Keratinocyte (primary cell): ENCODE results near the gene HLA-DQB1. TPM values are rescaled to one million over a fixed set of nuclear protein-coding genes. Genes with fewer than 3 reads are reported as not detected.
"Not testable (repeated sequence)": the region's sequence is repeated elsewhere in the genome, so short reads cannot be mapped to it uniquely, and the experiment has no call there.

Source experiments
- DNase-seq: peaks from one replicate; pipeline ENCODE4 v3.0.0-alpha.2; 2011; ENCODE audit warnings: low read depth, missing footprints, low spot score
- FAIRE-seq: peaks from 2 replicates; lab custom pipeline; 2011; peaks lifted over from hg19 to GRCh38; lab: Jason Lieb, UNC
- H2AFZ ChIP-seq: 2 replicates; pipeline ENCODE4 v1.6.0; 2012; ENCODE audit warnings: low read length, control low read depth, inconsistent platforms; ENCODE audit not compliant: control insufficient read depth
- H3K27ac ChIP-seq: 2 replicates; pipeline ENCODE4 v1.5.1; 2011; ENCODE audit warnings: low read length; ENCODE audit not compliant: control insufficient read depth, insufficient read depth
- H3K27me3 ChIP-seq: 3 replicates; pipeline ENCODE4 v1.6.0; 2011; ENCODE audit warnings: low read length; ENCODE audit not compliant: control insufficient read depth, insufficient read depth; ENCODE audit errors: extremely low read depth
- H3K36me3 ChIP-seq, 2 experiments: 2 replicates in 1 of 2; 3 replicates in 1 of 2; pipeline ENCODE4 v1.5.1; 2011; ENCODE audit warnings: low read length in 2 of 2, mild to moderate bottlenecking in 1 of 2; ENCODE audit not compliant: control insufficient read depth in 2 of 2, insufficient read depth in 2 of 2; ENCODE audit errors: extremely low read depth in 1 of 2
- H3K4me1 ChIP-seq: 3 replicates; pipeline ENCODE4 v1.5.1; 2011; ENCODE audit warnings: low read length; ENCODE audit not compliant: control insufficient read depth, insufficient read depth; ENCODE audit errors: extremely low read depth
- H3K4me2 ChIP-seq: 3 replicates; pipeline ENCODE4 v1.6.0; 2011; ENCODE audit warnings: low read depth, low read length; ENCODE audit not compliant: control insufficient read depth, insufficient read depth; ENCODE audit errors: extremely low read depth
- H3K4me3 ChIP-seq, 3 experiments: fragments of 200-600 bp in 1 of 3; sonication (generic) in 1 of 3; 2 replicates in 2 of 3; 3 replicates in 1 of 3; pipeline ENCODE4 v1.5.1; 2011 to 2016; ENCODE audit warnings: low read length in 3 of 3, mild to moderate bottlenecking in 3 of 3, control low read depth in 2 of 3, inconsistent platforms in 1 of 3, low read depth in 1 of 3, mixed read lengths in 1 of 3, mixed run types in 1 of 3, moderate library complexity in 1 of 3; ENCODE audit not compliant: control insufficient read depth in 2 of 3, insufficient read depth in 2 of 3; ENCODE audit errors: extremely low read depth in 1 of 3
- H3K79me2 ChIP-seq: 2 replicates; pipeline ENCODE4 v1.6.0; 2012; ENCODE audit warnings: low read length; ENCODE audit not compliant: control insufficient read depth, insufficient read depth
- H3K9ac ChIP-seq: 3 replicates; pipeline ENCODE4 v1.6.0; 2011; ENCODE audit warnings: low read length; ENCODE audit not compliant: control insufficient read depth, insufficient read depth; ENCODE audit errors: extremely low read depth
- H3K9me1 ChIP-seq: 3 replicates; pipeline ENCODE4 v1.6.0; 2011; ENCODE audit warnings: low read length; ENCODE audit not compliant: control insufficient read depth, insufficient read depth; ENCODE audit errors: extremely low read depth
- H3K9me3 ChIP-seq: 2 replicates; pipeline ENCODE4 v1.5.1; 2012; ENCODE audit warnings: low read depth, low read length; ENCODE audit not compliant: control insufficient read depth
- H4K20me1 ChIP-seq: 3 replicates; pipeline ENCODE4 v1.6.0; 2011; ENCODE audit warnings: low read length; ENCODE audit not compliant: control insufficient read depth, insufficient read depth; ENCODE audit errors: extremely low read depth
- EZH2 ChIP-seq: IDR thresholded peaks from one replicate; pipeline ENCODE4 v1.6.1; 2012; ENCODE audit warnings: inconsistent platforms, mild to moderate bottlenecking, low read length, moderate library complexity
- dilution Hi-C: fragments of 300-500 bp; cut with MboI; formaldehyde crosslinking; loops from one replicate; pipeline ENCODE4 v1.7.0; 2020; ENCODE audit warnings: low sequenced_read_pairs; ENCODE audit not compliant: extremely low pct_ligation_motif_present
- polyA plus RNA-seq, 5 experiments: library from polyadenylated mRNA; depleted of rRNA in 3 of 5; stranded (reverse) in 3 of 5; stranded (forward) in 1 of 5; unstranded in 1 of 5; fragments of >200 nt; gene quantifications; 1 replicate in 1 of 5; 2 replicates in 3 of 5; 3 replicates in 1 of 5; pipeline versions ENCODE4 v1.2.1 to v1.2.3, GENCODE V29; 2011 to 2012; ENCODE audit warnings: missing spikeins in 2 of 5, low read depth in 1 of 5, low replicate concordance in 1 of 5
- TF ChIP-seq, protein P1 (sequence below), 3 experiments: IDR thresholded peaks in 1 of 3; conservative IDR thresholded peaks in 1 of 3; optimal IDR thresholded peaks in 1 of 3; 2 replicates in 2 of 3; 3 replicates in 1 of 3; pipeline versions ENCODE3 to v1.5.1; 2011; ENCODE audit warnings: low read length in 3 of 3, mild to moderate bottlenecking in 3 of 3, moderate library complexity in 2 of 3, control low read depth in 1 of 3, inconsistent platforms in 1 of 3; ENCODE audit not compliant: insufficient read depth in 2 of 3; ENCODE audit errors: extremely low read depth in 1 of 3

HLA-DQB1 gene
- polyA plus RNA-seq, 1 donor (not counting 4 experiments of a cell fraction or from before 2014, with no cell fraction given), result 40.5 TPM

DNA sequence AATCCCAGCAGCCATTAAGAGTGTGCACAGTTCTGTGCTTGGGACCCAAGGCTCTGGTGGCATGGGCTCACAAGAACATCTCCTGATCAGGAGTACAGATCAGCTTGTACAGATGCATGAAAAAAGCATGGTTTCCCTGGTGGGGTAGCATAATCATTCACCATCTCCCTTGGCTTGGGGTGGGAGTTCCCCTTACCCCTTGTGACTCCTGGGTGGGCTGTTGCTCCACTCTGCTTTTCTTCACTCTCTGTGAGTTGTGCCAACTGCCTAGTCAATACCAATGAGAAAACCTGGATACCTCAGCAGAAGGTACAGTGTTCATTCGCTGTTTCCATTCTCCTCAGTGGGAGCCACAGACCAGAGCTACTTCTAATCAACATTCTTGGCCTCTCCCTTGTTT, 13.6 kb upstream of the HLA-DQB1 start:
- Histone ChIP-seq H3K79me2 (no peaks in the 10 kb centered on the region), H3K9ac (no peak overlapping the region), H2AFZ (no peak overlapping the region), H3K4me1 (no peaks in the 10 kb centered on the region), H3K9me3 (no peaks in the 10 kb centered on the region), H3K27me3 (peaks cover 8% of the 10 kb centered on the region), H3K4me3 (no peak overlapping the region), H3K27ac (no peak overlapping the region), H3K36me3 (no peaks in the 10 kb centered on the region), H3K9me1 (no peaks in the 10 kb centered on the region), H3K4me2 (no peak overlapping the region), H4K20me1 (no peaks in the 10 kb centered on the region)
- DNase-seq (no peak), FAIRE-seq (no peak)
- TF ChIP-seq, protein P1, sequence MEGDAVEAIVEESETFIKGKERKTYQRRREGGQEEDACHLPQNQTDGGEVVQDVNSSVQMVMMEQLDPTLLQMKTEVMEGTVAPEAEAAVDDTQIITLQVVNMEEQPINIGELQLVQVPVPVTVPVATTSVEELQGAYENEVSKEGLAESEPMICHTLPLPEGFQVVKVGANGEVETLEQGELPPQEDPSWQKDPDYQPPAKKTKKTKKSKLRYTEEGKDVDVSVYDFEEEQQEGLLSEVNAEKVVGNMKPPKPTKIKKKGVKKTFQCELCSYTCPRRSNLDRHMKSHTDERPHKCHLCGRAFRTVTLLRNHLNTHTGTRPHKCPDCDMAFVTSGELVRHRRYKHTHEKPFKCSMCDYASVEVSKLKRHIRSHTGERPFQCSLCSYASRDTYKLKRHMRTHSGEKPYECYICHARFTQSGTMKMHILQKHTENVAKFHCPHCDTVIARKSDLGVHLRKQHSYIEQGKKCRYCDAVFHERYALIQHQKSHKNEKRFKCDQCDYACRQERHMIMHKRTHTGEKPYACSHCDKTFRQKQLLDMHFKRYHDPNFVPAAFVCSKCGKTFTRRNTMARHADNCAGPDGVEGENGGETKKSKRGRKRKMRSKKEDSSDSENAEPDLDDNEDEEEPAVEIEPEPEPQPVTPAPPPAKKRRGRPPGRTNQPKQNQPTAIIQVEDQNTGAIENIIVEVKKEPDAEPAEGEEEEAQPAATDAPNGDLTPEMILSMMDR (optimal IDR thresholded peaks at IDR 0.05 in 1 of 3, IDR thresholded peaks at IDR 0.05 in 1 of 3, conservative IDR thresholded peaks at IDR 0.05 in 1 of 3; ENCODE audit: extremely low read depth in 1 of 3, insufficient read depth in 2 of 3, low read length in 3 of 3), result no peak
- TF ChIP-seq EZH2, result no peak
- dilution Hi-C loops, result no loop called here

DNA sequence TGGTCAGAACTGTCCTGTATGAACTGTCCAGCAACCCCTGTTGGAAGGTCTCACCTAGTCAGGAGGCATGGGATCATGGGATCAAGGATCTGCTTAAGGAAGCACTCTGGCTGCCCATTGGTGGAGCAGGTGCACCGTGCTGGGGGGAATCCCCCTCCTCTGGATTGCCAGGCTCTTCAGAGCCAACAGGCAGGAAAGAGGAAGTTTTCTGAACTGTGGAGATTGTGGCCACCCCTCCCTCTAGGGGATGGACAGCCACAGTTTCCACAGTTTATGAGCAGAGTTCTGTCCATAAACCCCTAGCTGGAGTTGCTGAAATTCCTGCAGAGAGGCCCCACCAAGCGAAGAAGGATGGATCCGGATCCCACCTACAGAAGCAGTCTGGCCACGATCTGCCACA, 13.0 kb upstream of the HLA-DQB1 start:
- FAIRE-seq (no peak), DNase-seq (no peak)
- dilution Hi-C loops, result no loop called here
- Histone ChIP-seq H3K4me1 (no peaks in the 10 kb centered on the region), H2AFZ (no peak overlapping the region), H3K36me3 (no peaks in the 10 kb centered on the region), H3K79me2 (no peaks in the 10 kb centered on the region), H3K9me3 (no peaks in the 10 kb centered on the region), H3K27me3 (peaks cover 8% of the 10 kb centered on the region), H3K9ac (no peak overlapping the region), H3K27ac (no peak overlapping the region), H3K9me1 (no peaks in the 10 kb centered on the region), H3K4me3 (no peak overlapping the region), H4K20me1 (no peaks in the 10 kb centered on the region), H3K4me2 (no peak overlapping the region)
- TF ChIP-seq, protein P1 (optimal IDR thresholded peaks at IDR 0.05 in 1 of 3, IDR thresholded peaks at IDR 0.05 in 1 of 3, conservative IDR thresholded peaks at IDR 0.05 in 1 of 3; ENCODE audit: extremely low read depth in 1 of 3, insufficient read depth in 2 of 3, low read length in 3 of 3), result no peak
- TF ChIP-seq EZH2, result no peak

DNA sequence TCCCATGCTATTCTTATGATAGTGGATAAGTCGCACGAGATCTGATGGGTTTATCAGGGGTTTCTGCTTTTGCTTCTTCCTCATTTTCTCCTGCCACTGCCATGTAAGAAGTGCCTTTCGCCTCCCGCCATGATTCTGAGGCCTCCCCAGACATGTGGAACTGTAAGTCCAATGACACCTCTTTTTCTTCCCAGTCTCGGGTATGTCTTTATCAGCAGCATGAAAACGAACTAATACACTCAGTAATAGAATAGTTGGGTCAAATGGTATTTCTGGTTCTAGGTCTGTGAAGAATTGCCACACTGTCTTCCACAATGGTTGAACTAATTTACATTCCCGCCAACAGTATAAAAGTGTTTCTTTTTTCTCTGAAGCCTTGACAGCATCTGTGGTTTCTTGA, 7.7 kb upstream of the HLA-DQB1 start:
- FAIRE-seq, H3K27me3 ChIP-seq, DNase-seq, H3K9me1 ChIP-seq, H3K4me3 ChIP-seq, H3K27ac ChIP-seq, H3K4me1 ChIP-seq, H2AFZ ChIP-seq, H4K20me1 ChIP-seq, H3K4me2 ChIP-seq, H3K9ac ChIP-seq, dilution Hi-C loops, H3K79me2 ChIP-seq, H3K36me3 ChIP-seq, H3K9me3 ChIP-seq: not testable (repeated sequence)

DNA sequence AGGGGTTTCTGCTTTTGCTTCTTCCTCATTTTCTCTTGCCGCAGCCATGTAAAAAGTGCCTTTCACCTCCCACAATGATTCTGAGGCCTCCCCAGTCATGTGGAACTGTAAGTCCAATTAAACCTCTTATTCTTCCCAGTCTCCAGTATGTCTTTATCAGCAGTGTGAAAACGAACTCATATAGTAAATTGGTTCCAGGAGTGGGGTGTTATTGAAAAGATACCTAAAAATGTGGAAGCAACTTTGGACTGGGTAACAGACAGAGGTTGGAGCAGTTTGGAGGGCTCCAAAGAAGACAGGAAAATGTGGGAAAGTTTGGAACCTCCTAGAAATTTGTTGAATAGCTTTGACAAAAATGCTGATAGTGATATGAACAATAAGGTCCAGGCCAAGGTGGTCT, 5.5 kb upstream of the HLA-DQB1 start:
- H4K20me1 ChIP-seq, DNase-seq, H3K27me3 ChIP-seq, H3K4me1 ChIP-seq, H3K9ac ChIP-seq, H3K9me1 ChIP-seq, H3K9me3 ChIP-seq, H3K36me3 ChIP-seq, FAIRE-seq, H3K4me2 ChIP-seq, H3K4me3 ChIP-seq, H3K27ac ChIP-seq, dilution Hi-C loops, H3K79me2 ChIP-seq, H2AFZ ChIP-seq: not testable (repeated sequence)
